A673 (cell line): Measurements from ENCODE around the gene SLC18A2. TPM values are rescaled to one million over a fixed set of nuclear protein-coding genes. Genes with fewer than 3 reads are reported as not detected.

Source experiments
- BruUV-seq: library from RNA; stranded (reverse); fragments of 400-500 nt; replicated peaks from 2 replicates; lab custom pipeline; 2021; lab: Mats Ljungman, UMichigan
- CTCF ChIA-PET: fragments of 300-600 bp; sonication (Branson Sonifier 250); formaldehyde crosslinking; loops from one replicate; lab custom pipeline; 2022; ENCODE audit warnings: antibody characterized with exemption; lab: Charles Lee
- POLR2A ChIA-PET: fragments of 300-600 bp; sonication (Branson Sonifier 250); formaldehyde crosslinking; loops from one replicate; lab custom pipeline; 2022; ENCODE audit warnings: antibody characterized with exemption; ENCODE audit not compliant: low non-redundant PET; lab: Charles Lee
- DNase-seq: peaks from one replicate; pipeline ENCODE4 v3.0.0-alpha.2; 2015; ENCODE audit warnings: low spot score
- H3K27ac ChIP-seq: fragments of 200-600 bp; sonication (generic); 2 replicates; pipeline ENCODE4 v1.5.1; 2016; ENCODE audit warnings: mixed run types, low read depth, mild to moderate bottlenecking, mixed read lengths, antibody characterized with exemption, low read length; ENCODE audit not compliant: poor library complexity, severe bottlenecking
- H3K27me3 ChIP-seq: fragments of 200-600 bp; sonication (generic); replicated peaks from 2 replicates; pipeline ENCODE4 v1.6.1; 2017; ENCODE audit warnings: mixed run types, low read depth, mild to moderate bottlenecking, mixed read lengths, antibody characterized with exemption, low read length; ENCODE audit not compliant: insufficient read depth, poor library complexity
- H3K36me3 ChIP-seq: fragments of 200-600 bp; sonication (generic); 2 replicates; pipeline ENCODE4 v1.6.1; 2016; ENCODE audit warnings: mixed run types, mild to moderate bottlenecking, mixed read lengths, antibody characterized with exemption, low read length; ENCODE audit not compliant: insufficient read depth, poor library complexity, severe bottlenecking
- H3K4me1 ChIP-seq: fragments of 200-600 bp; sonication (generic); 2 replicates; pipeline ENCODE4 v1.6.1; 2017; ENCODE audit warnings: mixed run types, mild to moderate bottlenecking, mixed read lengths, antibody characterized with exemption, low read length; ENCODE audit not compliant: insufficient read depth, poor library complexity, severe bottlenecking
- H3K4me3 ChIP-seq: fragments of 200-600 bp; sonication (generic); 2 replicates; pipeline ENCODE4 v1.5.1; 2016; ENCODE audit warnings: low read depth, mixed run types, mild to moderate bottlenecking, mixed read lengths, low read length; ENCODE audit not compliant: poor library complexity, severe bottlenecking
- H3K9me3 ChIP-seq: fragments of 200-600 bp; sonication (generic); 2 replicates; pipeline ENCODE4 v1.6.1; 2016; ENCODE audit warnings: mixed run types, low read depth, mild to moderate bottlenecking, mixed read lengths, antibody characterized with exemption, low read length; ENCODE audit not compliant: poor library complexity, severe bottlenecking
- CTCF ChIP-seq: fragments of 300-800, 200-600 bp; sonication (generic); conservative IDR thresholded peaks from 2 replicates; pipeline ENCODE4 v1.5.1; 2017; ENCODE audit warnings: low read depth, mild to moderate bottlenecking, antibody characterized with exemption, low read length, moderate library complexity, mixed read lengths
- EZH2 ChIP-seq: fragments of 200-600 bp; sonication (generic); IDR thresholded peaks from 2 replicates; pipeline ENCODE4 v1.6.1; 2017; ENCODE audit warnings: borderline replicate concordance, low read depth, mild to moderate bottlenecking, mixed read lengths, antibody characterized with exemption, low read length; ENCODE audit not compliant: poor library complexity, severe bottlenecking
- intact Hi-C: fragments of 100-400 bp; cut with micrococcal nuclease; formaldehyde crosslinking; loops from one replicate; pipeline ENCODE4 v1.10.0; 2022; ENCODE audit not compliant: unreplicated experiment
- total RNA-seq: library from RNA; stranded (reverse); gene quantifications from 2 replicates; pipeline ENCODE4 v1.2.3, GENCODE V29; 2021

SLC18A2 gene
- total RNA-seq, 1 experiment from 2014 or later = 0.06 TPM

GRCh38 chr10:117268258-117268657 is 27.3 kb downstream of the SLC18A2 start:
- POLR2A ChIA-PET = no interaction called here
- Histone ChIP-seq H3K4me1 (no peaks in the 10 kb centered on the region), H3K36me3 (no peaks in the 10 kb centered on the region), H3K9me3 (no peaks in the 10 kb centered on the region), H3K27ac (no peak overlapping the region), H3K27me3 (no peaks in the 10 kb centered on the region), H3K4me3 (no peak overlapping the region)
- BruUV-seq = no TSS peak
- DNase-seq = no peak
- intact Hi-C loops = no loop called here
- CTCF ChIA-PET = no interaction called here
- no peak for TF ChIP-seq EZH2
- TF ChIP-seq CTCF = no peak

GRCh38 chr10:117268907-117269306 is 28.0 kb downstream of the SLC18A2 start:
- H3K9me3 ChIP-seq = no peaks in the 10 kb centered on the region
- DNase-seq = no peak
- no peaks in the 10 kb centered on the region for H3K4me1 ChIP-seq
- no peaks in the 10 kb centered on the region for H3K27me3 ChIP-seq
- H3K27ac ChIP-seq = no peak overlapping the region
- ChIA-PET CTCF (no interaction called here), POLR2A (no interaction called here)
- no peaks in the 10 kb centered on the region for H3K36me3 ChIP-seq
- TF ChIP-seq EZH2 (no peak), CTCF (no peak)
- no peak overlapping the region for H3K4me3 ChIP-seq
- BruUV-seq = no TSS peak
- intact Hi-C loops = no loop called here

GRCh38 chr10:117271427-117271826 is 30.5 kb downstream of the SLC18A2 start:
- Histone ChIP-seq H3K27me3 (no peaks in the 10 kb centered on the region), H3K9me3 (no peaks in the 10 kb centered on the region), H3K27ac (no peak overlapping the region), H3K36me3 (no peaks in the 10 kb centered on the region), H3K4me1 (no peaks in the 10 kb centered on the region), H3K4me3 (no peak overlapping the region)
- TF ChIP-seq CTCF = no peak
- no peak for TF ChIP-seq EZH2
- intact Hi-C loops = no loop called here
- BruUV-seq = no TSS peak
- ChIA-PET POLR2A (no interaction called here), CTCF (no interaction called here)
- DNase-seq = no peak
